ENCODE measurements around the gene TTC17.

Gene TTC17

GRCh38 chr11:43523632-43524031 is 164.9 kb downstream of the TTC17 start:
- Histone ChIP-seq H3K4me1 (ENCODE audit: control insufficient read depth, insufficient read depth, low read length, unreplicated experiment) (peaks cover 1% of the 10 kb centered on the region), H3K36me3 (ENCODE audit: insufficient read depth, low read length) (no peaks in the 10 kb centered on the region), H3K27ac (ENCODE audit: low read depth, low read length) (no peak overlapping the region), H3K27me3 (ENCODE audit: insufficient read depth, low read length) (peaks cover 62% of the 10 kb centered on the region), H3K79me2 (ENCODE audit: control insufficient read depth, insufficient read depth, low read length, unreplicated experiment) (no peaks in the 10 kb centered on the region), H3K4me3 (ENCODE audit: low read depth, low read length) (no peak overlapping the region), H2AFZ (ENCODE audit: low read length, unreplicated experiment) (no peak overlapping the region)

- Histone ChIP-seq H3K4me1 (ENCODE audit: control insufficient read depth, insufficient read depth, low read length, unreplicated experiment) (no peaks in the 10 kb centered on the region), H3K27me3 (ENCODE audit: insufficient read depth, low read length) (peaks cover 92% of the 10 kb centered on the region), H3K4me3 (ENCODE audit: low read depth, low read length) (no peak overlapping the region), H2AFZ (ENCODE audit: low read length, unreplicated experiment) (no peak overlapping the region), H3K27ac (ENCODE audit: low read depth, low read length) (no peak overlapping the region), H3K36me3 (ENCODE audit: insufficient read depth, low read length) (no peaks in the 10 kb centered on the region), H3K79me2 (ENCODE audit: control insufficient read depth, insufficient read depth, low read length, unreplicated experiment) (no peaks in the 10 kb centered on the region)
These were observed 173.3 kb downstream of the TTC17 start for GRCh38 chr11:43532041-43532440.

- H3K4me1 ChIP-seq (ENCODE audit: control insufficient read depth, insufficient read depth, low read length, unreplicated experiment): no peaks in the 10 kb centered on the region
- H3K27me3 ChIP-seq (ENCODE audit: insufficient read depth, low read length): peaks cover 73% of the 10 kb centered on the region
- H3K36me3 ChIP-seq (ENCODE audit: insufficient read depth, low read length): no peaks in the 10 kb centered on the region
- H3K79me2 ChIP-seq (ENCODE audit: control insufficient read depth, insufficient read depth, low read length, unreplicated experiment): no peaks in the 10 kb centered on the region
- no peak overlapping the region for H2AFZ ChIP-seq (ENCODE audit: low read length, unreplicated experiment)
- H3K27ac ChIP-seq (ENCODE audit: low read depth, low read length): no peak overlapping the region
- no peak overlapping the region for H3K4me3 ChIP-seq (ENCODE audit: low read depth, low read length)
These were observed 179.3 kb downstream of the TTC17 start for GRCh38 chr11:43537833-43538615.

- Histone ChIP-seq H3K27me3 (ENCODE audit: insufficient read depth, low read length) (peaks cover 63% of the 10 kb centered on the region), H3K79me2 (ENCODE audit: control insufficient read depth, insufficient read depth, low read length, unreplicated experiment) (no peaks in the 10 kb centered on the region)
These were observed 183.3 kb downstream of the TTC17 start for GRCh38 chr11:43541993-43542392.

GRCh38 chr11:43542750-43543712 is 184.3 kb downstream of the TTC17 start:
- Histone ChIP-seq H3K36me3 (ENCODE audit: insufficient read depth, low read length) (no peaks in the 10 kb centered on the region), H3K79me2 (ENCODE audit: control insufficient read depth, insufficient read depth, low read length, unreplicated experiment) (no peaks in the 10 kb centered on the region), H3K4me1 (ENCODE audit: control insufficient read depth, insufficient read depth, low read length, unreplicated experiment) (peaks cover 6% of the 10 kb centered on the region), H3K27me3 (ENCODE audit: insufficient read depth, low read length) (peaks cover 58% of the 10 kb centered on the region), H3K4me3 (ENCODE audit: low read depth, low read length) (no peak overlapping the region), H2AFZ (ENCODE audit: low read length, unreplicated experiment) (no peak overlapping the region), H3K27ac (ENCODE audit: low read depth, low read length) (no peak overlapping the region)

More at GRCh38 chr11:43541993-43542392, 183.3 kb downstream of the TTC17 start:
- H3K36me3 ChIP-seq (ENCODE audit: insufficient read depth, low read length): no peaks in the 10 kb centered on the region
- no peak overlapping the region for H3K27ac ChIP-seq (ENCODE audit: low read depth, low read length)
- H2AFZ ChIP-seq (ENCODE audit: low read length, unreplicated experiment): no peak overlapping the region
- peaks cover under 1% of the 10 kb centered on the region for H3K4me1 ChIP-seq (ENCODE audit: control insufficient read depth, insufficient read depth, low read length, unreplicated experiment)
- no peak overlapping the region for H3K4me3 ChIP-seq (ENCODE audit: low read depth, low read length)
